ENCODE data around the gene TSEN15.
"Not testable (repeated sequence)": the region's sequence is repeated elsewhere in the genome, so short reads cannot be mapped to it uniquely, and the experiment has no call there.

TSEN15 gene

DNA sequence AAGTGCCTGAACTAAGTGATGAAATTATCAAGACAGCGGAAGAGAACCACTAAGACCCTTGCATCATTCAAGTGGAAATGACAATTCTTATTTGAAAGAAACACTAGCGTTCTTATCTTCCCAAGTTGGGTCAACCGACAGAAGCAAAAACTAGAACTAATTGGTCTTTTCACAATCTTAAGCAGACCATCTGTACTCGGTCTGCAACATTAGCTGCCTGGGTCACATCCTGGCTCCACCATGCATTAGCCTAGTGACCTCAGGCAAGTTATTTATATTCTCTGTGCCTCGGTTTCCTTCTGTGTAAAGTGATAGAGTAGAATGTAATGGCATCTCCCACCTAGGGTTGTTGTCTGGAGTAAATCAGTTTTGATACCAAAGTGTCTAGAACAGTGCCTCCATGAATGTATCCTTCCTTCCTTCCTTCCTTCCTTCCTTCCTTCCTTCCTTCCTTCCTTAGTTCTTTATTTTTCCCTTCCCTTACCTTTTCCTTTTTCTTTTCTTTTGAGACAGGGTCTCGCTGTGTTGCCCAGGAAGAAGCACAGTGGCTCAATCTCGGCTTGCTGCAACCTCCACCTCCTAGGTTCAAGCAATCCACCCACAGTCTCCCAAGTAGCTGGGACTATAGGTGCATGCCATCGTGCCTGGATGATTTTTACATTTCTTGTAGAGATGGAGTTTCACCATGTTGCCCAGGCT is 20.0 kb upstream of the TSEN15 start:
- no peak for DNase-seq (ENCODE audit: low read depth)

DNA sequence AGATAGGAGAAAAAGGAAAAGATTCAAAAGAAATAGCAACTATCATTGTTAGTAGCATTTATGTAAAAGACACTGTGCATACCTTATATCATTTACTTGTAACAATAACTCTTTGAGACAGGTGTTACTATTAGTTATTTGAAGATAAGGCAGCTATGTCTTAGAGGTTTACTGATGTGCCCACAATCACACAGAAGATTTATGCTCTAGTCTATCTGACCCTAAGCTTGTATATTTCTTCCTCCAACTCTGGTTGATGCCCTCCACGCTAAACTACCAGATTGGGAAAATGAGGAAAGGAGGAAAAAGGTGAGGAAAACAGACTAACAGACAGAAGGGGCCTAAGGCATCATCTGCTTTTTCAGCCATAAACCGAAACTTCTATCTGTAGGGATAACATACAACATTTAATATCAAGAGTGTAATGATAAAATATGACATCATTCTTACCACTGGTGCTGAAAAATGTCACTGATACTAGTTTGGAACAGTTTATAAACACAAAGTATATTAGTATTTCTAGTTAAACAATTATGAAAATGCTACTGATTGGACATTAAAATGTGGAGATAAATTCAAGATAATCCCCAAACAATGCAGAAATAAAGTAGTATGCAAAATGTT is 19.1 kb upstream of the TSEN15 start:
- DNase-seq (ENCODE audit: low read depth) = no peak

DNA sequence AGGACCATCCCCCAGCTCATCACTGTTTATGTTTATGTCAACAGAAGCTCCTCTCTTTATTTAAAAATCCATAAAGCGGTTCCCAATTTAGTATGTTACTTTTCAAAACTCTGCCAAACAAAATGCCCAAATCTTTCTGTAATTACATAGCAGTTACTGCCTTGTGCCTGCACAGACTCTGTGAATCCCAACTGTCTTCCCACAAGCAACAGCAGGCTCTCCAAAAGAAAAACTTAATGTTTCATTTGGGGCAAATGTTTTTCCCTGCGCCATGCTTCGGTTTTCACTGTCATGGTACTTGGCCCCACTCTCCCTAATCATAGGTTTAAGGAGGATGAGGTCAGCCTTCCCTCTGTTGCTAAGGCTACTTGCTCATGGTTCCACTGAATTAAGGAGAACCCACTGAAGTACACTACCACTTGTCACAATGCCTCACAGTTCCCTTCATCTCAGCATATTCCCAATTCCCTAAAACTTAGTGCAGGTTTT is 18.6 kb upstream of the TSEN15 start:
- DNase-seq (ENCODE audit: low read depth) = no peak

DNA sequence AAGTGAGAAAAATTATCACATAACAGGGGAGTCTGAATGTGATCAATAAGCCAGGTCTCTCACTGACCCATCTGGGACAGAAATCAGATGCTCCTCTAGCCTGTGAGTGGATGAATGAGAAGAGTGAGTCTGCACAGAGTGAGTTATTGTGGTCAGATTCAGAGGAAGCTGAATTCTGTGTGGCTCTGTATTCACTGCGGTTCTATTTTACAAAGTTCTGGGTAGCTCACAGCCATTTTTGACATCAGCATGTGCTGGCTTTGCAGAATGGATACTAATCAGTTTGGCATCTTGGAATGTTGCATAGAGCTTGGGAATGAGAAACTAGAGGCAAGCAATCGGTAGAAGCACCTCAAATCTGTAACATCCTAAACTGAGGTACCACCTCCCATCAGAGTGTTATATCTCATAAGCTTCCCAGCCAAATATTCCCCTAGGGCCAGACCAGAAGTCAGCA is 17.8 kb upstream of the TSEN15 start:
- DNase-seq (ENCODE audit: low read depth) = no peak

DNA sequence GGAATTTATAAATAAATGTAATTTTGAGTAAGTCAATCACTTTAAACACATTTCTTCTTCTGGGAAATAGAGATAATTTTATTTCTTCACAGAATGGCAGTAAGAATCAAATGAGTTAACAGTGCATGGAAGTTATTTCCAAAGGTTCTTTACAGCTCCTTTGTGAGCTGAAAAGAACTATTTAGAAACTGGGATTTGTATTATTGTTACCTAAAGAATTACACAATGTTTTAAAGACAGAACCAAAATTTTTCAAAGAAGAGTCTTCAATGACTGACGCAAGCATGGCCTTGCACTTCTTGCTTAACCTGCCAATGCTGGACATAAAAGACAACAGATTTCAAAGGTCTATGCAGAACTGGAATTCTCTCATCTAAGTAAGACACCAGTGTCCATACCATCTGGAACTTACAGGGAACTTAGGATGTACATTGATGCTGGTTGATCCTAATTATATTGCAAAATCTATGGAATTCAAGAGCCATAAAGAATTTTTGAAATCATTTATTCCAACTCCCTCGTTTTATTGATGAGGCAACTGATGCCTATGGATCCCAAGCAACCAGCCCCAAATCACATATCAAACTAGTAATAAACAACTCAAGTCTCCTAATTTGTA is 16.7 kb upstream of the TSEN15 start:
- no peak for DNase-seq (ENCODE audit: low read depth)

DNA sequence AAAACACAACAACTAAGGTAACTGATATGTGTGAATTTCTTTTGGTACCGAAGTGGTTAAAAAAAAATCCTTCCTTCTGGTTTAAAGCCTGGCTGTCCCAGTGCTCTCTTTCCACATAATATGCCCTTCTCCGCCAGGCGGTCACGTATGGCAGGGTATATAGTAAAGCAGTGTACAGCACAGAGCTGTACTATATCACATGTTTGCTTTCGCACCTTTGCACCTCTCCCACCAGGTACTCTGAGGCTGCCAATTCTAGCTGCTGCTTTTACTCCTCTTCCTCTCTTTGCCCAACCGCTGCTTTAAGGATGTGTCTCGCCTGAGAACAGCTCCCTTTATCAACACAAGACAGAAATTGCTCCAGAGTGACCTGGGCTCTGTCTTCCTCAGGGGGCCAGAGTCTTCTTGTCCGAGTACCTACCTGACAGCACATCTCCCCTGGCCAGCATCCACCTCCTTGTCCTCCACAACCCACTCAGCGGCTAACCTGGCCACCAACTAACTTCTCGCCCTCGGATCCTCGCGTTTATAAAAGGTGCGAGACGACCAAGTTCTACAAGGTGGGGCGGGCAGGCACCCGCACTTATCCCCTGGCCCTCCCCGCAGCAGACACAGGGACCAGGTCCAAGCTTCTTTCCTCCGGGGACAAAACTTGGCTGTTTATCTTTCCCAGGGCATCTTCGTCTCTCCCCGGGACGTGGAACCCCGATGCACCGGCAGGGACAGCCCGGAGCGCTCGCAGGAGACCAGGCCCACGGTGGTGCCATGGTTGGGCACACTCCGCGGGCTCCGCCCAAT is 15.6 kb upstream of the TSEN15 start:
- no peak for DNase-seq (ENCODE audit: low read depth)

DNA sequence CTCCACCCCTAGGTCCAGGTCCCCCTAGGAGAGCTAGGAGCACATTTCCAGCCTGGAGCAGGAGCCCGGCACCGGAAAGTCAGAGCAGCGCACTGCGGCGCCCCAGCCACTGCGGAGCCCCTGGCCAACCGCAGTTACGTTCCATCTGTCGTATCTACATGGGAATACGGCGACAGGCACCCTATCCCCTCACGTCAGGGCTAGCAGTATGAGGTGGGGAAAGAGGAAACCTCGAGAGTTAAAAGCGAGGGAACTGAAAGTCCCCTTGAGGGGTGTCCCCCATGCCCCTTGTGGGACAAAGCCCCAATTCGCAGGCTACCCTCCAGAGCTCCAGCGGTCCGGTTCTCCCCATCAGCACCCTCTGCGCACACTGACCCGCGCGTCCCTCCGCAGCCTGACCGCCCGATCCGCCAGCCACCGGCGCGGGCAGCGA is 15.0 kb upstream of the TSEN15 start:
- no peak for DNase-seq (ENCODE audit: low read depth)

DNA sequence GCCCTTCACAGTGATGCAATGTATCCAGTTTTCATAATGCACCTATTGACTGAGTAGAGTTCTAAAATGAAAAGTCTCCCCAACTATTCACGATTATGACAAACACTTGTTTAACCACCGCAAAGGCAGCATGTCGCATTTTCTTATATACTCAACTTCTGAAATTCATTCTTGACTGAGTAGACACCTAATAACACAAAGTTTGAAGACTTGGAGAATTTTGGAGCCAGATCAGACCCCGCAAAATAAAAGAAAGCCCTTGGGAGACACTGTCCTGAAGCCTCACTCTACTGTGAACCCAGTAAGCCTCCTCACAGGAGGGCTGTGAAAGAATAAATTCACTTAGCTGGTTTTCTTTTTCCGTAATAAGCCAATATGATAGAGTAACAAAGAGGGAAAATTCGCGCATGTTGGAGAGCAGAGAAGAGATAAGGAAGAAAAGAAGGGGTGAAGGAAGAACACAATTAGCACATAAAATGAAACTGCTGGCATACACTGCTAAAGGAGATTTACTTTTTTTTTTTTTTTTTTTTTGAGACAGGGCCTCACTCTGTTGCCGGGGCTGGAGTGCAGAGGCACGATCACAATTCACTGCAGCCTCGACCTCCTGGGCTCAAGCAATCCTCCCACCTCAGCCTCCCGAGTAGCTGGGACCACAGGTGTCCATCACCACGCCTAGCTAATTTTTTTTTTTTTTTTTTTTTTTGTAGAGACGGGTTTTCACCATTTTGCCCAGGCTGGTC is 13.5 kb upstream of the TSEN15 start:
- no peak for DNase-seq (ENCODE audit: low read depth)

DNA sequence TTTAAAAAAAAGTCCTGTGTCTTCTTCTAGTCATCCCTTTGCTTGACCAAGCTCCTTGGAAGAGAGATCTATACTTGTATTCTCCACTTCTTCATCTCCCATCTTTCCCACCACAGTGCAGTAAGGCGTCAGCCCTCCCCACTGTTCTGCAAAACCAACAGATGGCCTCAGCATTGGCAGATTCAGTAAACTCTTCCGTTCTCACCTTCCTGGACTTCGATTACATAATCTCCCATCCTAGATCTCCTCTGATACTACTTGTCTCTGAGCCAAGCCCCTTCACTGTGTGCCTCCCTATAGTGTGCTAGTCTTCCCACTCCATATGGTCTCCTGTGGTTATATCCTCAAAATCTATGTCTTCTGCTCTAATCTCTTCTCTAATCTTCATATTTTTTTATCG is 12.4 kb upstream of the TSEN15 start:
- DNase-seq (ENCODE audit: low read depth) = no peak

DNA sequence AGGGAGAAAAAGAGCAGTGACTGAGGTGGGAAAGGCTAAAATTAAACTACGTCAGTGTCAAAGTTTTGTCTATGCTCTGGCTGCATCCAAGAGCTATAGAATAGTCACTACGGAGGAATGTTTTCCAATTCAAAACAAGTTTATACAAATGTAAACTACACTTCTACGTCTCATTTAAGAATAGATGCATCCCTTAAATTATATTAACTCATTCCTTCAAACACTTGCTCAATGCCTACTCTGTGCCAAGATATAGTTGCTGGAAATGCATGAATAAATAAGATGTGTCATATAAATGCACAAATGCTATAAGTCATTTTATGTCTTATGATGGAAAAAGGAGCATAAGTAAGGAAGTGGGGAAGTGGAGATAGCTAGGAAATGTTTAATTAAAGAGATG is 9.8 kb upstream of the TSEN15 start:
- no peak for DNase-seq (ENCODE audit: low read depth)

DNA sequence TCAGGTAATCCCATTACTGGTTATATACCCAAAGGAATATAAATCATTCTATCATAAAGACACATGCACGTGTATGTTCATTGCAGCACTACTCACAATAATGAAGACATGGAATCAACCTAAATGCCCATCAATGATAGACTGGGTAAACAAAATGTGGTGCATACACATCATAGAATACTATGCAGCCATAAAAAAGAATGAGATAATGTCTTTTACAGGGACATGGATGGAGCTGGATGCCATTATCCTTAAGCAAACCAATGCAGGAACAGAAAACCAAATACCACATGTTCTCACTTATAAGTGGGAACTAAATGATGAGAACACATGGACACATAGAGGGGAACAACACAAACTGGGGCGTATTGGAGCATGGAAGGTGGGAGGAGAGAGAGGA is 8.2 kb upstream of the TSEN15 start:
- DNase-seq (ENCODE audit: low read depth) = not testable (repeated sequence)

DNA sequence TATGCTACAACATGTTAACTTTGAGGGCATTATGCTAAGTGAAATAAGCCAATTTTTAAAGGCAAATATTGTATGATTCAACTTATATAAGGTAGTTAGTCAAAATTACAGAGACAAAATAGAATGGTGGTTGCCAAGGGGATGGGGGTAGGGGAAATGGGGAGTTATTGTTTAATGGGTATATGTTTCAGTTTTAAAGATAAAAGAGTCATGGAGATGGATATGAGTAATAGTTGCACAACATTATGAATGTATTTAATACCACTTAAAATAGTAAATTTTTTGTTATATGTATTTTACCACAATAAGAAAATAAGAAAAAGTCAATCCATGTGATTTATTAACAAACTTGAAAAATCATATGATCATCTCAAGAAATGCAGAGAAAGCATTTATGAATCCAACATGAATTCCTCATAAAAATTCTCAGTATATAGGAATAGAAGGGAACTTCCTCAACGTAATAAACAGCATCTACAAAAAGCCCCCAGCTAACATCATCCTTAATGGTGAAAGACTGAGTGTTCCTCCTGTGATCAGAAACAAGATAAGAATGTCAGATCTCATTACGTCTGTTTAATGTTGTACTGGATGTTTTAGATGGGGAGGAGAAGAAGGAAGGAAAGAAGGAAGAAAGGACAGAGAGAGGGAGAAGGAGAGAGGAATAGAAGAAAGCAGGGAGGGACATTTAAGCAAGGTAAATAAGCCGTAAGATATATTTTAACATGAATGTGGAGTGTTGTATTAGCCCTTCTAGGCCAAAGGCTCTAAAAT is 6.7 kb upstream of the TSEN15 start:
- no peak for DNase-seq (ENCODE audit: low read depth)

DNA sequence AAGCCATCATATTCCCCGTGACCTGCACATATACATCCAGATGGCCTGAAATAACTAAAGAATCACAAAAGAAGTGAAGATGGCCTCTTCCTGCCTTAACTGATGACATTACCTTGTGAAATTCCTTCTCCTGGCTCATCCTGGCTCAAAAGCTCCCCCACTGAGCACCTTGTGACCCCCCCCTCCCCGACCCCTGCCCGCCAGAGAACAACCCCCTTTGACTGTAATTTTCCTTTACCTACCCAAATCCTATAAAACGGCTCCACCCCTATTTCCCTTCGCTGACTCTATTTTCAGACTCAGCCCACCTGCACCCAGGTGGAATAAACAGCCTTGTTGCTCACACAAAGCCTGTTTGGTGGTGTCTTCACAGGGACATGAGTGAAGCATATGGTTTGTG is 4.0 kb upstream of the TSEN15 start:
- DNase-seq (ENCODE audit: low read depth) = not testable (repeated sequence)

DNA sequence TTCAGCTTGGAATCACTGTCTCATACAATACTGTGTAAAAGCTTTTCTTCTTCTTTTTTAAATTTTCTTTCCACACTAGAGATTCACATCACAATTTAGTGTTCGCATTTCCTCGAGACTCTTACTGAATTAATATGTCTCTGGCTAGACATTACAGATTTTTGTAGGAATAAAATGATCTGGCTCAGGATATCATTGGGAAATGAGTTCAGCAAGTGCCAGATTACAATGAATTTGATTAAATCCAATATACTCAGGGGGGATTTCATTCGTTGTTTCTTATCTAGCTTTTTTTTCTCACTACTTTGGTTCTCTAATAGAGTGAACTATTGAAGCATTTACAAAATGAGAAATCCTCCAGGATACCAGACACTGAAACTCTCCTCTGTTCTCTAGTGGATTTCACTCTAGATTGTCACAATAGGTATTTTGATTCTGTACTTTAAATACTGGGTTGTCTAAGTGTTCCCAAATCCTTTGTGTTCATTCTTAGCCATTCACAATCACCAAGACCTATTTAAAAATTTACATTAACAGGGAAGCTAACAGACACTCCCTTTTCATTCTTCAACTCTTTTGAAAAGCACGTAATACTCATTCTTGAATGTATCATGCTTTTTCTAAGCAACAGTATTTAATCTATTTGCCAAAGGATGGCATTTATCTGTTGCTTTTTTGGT is 2.8 kb upstream of the TSEN15 start:
- no peak for DNase-seq (ENCODE audit: low read depth)

DNA sequence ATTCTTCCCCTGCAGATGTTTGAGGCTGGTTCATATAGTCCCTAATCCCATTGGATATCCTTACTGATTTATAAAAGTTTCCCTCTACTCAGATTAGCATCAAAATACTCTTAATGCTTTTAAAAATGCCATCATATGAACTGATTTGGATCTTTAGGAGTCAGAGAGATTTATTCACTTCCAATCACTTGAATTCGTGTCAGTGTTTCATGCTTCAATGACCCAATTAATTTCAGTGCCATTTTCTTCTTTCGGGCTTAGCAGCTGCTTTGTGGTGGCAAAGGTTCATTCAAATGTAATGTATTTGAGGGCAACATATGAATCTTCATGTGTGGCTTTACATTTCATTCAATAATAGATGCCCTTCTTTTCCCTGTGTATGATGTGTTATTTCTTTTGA is 2.2 kb upstream of the TSEN15 start:
- no peak for DNase-seq (ENCODE audit: low read depth)

DNA sequence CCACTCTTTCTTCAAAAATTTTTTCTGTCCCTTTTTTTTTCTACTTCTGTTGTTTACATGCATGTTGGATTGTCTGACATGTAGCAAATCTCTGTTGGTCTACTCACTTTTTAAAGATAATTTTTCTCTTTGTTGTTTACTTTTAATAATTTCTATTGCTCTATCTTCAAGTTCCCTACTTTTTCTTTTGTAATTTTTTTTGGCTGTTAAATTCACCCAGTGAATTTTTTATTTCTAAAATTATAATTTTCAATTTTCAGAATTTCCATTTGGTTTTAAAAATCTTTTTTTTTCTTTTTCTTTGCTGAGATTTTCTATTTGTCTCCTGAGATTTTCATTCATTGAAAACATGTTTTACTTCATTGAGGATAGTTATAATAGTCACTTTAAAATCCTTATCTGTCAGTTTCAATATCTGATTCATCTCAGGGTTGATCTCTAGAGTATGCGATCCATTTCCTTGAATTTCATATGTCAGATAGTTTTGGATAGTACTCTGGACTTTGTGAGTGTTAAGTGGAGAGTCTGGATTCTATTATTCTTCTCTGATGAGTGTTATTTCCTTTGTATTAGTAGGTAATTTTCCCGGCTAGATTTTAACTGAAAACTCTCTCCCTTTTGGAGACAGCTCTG is 1.6 kb upstream of the TSEN15 start:
- no peak for DNase-seq (ENCODE audit: low read depth)

DNA sequence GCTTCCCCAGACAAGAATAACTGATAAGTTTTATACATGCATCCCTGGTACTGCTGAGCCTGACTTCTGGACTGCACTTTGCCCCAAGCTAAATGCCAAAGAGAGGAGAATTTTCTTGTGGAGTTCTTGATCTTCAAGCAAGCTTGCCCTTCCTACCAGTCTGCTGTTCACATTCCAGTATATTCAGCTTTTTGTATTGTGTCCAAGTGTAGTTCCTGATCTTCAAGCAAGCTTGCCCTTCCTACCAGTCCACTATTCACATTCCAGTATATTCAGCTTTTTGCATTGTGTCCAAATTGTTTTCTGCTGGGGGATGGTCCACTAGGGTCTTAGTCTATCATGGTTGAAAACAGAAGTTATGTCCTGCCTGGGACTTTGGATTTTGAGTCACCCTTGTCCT is 894 bp upstream of the TSEN15 start:
- DNase-seq (ENCODE audit: low read depth) = no peak

DNA sequence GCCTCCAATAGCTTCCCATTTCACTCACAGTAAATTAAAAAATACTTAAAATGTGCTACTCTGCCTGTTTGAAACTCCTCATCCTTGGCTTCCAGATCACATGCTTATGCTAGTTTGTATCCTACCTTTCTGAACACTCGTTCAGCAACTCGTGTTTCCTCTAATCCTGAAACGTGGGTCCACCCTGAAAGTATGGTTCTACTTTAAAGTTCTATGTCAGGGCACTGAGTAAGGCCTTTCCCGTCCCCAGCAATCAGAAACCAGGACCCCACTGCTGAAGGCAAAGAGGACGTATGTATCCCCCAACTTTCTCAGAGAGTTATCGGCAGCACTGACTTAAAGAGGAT is 419 bp upstream of the TSEN15 start:
- DNase-seq (ENCODE audit: low read depth) = no peak

DNA sequence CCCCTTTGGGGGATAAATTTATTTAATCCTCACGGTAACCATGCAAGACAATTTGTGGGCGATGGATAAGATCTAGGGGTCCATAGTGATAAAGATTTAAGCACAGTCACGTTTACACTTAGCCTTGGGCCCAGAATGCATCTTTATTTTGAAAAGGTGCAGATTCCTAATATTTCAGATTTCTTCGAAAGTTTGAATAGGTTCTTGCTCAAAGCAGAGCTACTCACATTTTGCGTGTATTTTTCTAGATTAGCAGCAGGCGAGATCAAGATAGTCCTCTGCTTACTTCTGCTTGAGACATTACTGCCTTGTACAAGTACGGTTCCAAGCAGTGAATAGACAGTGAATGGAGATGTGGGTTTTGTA is 647 bp downstream of the TSEN15 start:
- DNase-seq (ENCODE audit: low read depth) = no peak

DNA sequence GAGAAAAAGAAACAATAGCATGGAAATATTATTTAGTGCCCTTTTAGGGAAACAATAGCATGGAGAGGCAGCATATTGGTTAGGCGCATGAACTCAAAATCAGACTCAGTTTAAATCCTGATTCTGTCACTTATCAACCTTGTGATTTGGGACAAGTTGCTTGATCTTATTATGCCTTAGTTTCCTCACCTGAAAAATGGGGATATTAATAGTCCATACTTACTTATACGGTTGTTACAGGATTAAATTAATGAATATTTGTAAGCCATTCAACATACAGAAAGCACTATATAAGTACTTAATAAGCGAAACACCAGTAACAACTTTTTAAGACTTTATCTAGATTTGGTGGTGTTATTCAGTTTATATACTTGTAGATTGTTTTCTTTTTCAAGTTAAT is 1.2 kb downstream of the TSEN15 start:
- no peak for DNase-seq (ENCODE audit: low read depth)

All from activated T-cell treated with anti-CD3 and anti-CD28 coated beads for 24 hours (primary cell).